Activated CD4-positive, alpha-beta T cell treated with anti-CD3 and anti-CD28 coated beads, Interleukin-2, amount 50 U/mL, for 16 hours (primary cell): ENCODE results near the gene HLX.

ENCODE experiments used
- DNase-seq: peaks from one replicate; pipeline ENCODE4 v3.0.0-alpha.2; 2020

Gene HLX, protein sequence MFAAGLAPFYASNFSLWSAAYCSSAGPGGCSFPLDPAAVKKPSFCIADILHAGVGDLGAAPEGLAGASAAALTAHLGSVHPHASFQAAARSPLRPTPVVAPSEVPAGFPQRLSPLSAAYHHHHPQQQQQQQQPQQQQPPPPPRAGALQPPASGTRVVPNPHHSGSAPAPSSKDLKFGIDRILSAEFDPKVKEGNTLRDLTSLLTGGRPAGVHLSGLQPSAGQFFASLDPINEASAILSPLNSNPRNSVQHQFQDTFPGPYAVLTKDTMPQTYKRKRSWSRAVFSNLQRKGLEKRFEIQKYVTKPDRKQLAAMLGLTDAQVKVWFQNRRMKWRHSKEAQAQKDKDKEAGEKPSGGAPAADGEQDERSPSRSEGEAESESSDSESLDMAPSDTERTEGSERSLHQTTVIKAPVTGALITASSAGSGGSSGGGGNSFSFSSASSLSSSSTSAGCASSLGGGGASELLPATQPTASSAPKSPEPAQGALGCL

GRCh38 chr1:220879076-220879508 lies at the start of gene HLX:
TSS of gene HLX (plus strand) at chr1:220879443. CDS start at chr1:220879858, 415 bp downstream.
- DNase-seq = peak; percentile 56

GRCh38 chr1:220833436-220833835 lies 45.8 kb upstream of the HLX start:
- DNase-seq = no peak

DNA sequence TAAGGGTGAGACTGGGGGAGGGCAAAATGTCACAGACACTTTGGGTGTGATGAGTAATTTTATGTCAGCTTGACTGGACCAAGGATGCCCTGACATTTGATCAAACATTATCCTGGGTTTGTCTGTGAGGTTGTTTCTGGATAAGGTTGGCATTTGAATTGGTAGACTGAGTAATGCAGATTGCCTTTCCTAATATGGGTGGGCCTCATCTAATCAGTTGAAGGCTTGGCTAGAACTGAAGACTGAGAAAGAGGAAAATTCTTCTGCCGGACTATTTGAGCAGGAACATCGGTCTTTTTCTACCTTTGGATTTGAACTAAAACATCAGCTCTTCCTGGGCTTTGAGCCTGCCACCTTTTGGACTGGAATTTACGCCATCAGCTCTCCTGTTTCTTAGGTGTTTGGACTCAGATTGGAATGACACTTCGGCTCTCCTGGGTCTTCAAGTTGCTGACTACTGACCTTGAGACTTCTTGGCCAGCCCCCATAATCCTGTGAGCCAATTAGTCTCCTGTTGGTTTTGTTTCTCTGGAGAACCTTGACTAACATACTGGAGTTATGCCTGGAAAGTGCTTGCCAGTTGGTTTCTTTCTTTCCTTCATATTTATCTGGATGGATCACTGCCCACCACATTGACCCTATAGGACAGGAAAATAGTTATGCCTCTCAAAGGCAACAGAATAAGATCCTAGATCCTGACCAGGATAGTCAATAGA lies 44.9 kb upstream of the HLX start:
- no peak for DNase-seq

GRCh38 chr1:220838578-220838977 lies 40.7 kb upstream of the HLX start:
- no peak for DNase-seq

- DNase-seq = no peak
Measured at GRCh38 chr1:220839474-220839873, 39.8 kb upstream of the HLX start.

DNA sequence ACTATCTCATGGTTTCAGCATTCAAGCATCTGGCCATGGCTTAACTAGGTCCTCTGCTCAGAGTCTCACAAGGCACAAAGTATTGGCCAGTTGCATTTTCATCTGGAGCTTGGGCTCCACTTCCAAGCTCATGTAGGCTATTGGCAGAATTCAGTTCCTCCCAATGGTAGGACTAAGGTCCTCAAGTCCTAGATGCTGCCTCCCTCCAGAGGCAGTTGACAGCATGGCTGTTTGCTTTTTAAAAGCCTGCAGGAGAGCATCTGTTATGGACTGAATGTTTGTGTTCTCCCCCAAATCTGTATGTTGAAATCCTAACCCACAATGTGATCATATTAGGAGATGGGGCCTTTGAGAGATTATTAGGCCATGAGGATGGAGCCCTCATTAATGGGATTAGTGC lies 38.0 kb upstream of the HLX start:
- no peak for DNase-seq

GRCh38 chr1:220843481-220844011 lies 35.7 kb upstream of the HLX start:
- DNase-seq = no peak

DNA sequence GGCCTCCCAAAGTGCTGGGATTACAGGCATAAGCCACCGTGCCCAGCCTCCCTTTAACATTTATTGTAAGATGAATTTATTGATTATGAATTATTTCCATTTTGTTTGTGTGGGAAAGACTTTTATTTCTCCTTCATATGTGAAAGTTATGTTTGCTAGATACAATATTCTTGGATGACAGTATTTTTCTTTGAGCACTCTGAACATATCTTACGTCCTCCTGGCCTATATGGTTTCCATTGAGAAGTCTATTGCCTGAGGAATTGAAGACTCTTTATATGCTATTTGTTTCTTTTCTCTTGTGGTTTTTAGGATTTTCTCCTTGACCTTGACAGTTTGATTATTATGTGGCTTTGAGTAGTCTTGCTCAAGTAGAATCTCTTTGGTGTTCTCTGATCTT lies 26.8 kb upstream of the HLX start:
- no peak for DNase-seq

- DNase-seq = no peak
Measured at GRCh38 chr1:220872296-220872695, 6.9 kb upstream of the HLX start.

- DNase-seq = no peak
Measured at GRCh38 chr1:220873087-220873486, 6.2 kb upstream of the HLX start.

GRCh38 chr1:220873868-220874655 lies 5.2 kb upstream of the HLX start:
- DNase-seq = peak; percentile 35

GRCh38 chr1:220875260-220875659 lies 4.0 kb upstream of the HLX start:
- DNase-seq = no peak

GRCh38 chr1:220876511-220877376 lies 2.5 kb upstream of the HLX start:
- DNase-seq = no peak

DNA sequence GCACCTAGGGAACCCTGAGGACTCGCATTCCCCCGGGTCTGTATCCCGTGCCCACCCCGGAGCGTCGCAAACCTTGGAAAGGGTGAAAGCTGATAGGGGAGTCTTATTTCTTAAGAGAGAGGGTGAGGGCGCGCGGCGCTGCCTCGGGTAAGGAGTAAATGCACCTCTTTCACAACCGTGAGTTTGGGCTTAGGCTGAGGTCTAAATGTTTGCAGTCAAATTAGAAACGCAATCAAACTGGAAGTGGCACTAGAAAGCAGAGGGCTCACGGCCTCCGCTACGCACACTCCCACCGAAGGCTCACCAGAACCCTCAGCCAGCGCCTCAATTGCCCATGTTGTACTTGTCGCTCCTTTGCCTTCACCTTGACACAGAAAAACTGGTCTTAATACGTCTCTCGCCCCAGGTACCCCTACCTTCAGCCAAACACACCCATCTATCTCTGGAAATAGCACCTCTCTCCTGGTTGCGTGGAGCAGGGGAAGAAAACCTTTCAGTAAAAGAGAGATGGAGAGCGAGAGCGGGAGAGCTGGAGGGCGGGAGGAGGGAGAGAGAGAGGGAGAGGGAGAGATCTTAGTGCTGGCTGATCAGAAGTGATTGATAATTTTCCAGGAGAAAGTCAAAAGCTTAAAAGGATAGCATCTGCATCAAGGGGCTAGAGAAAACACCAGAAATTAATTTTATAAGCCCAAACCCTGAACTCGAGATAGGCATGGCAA lies 1.7 kb upstream of the HLX start:
- no peak for DNase-seq

GRCh38 chr1:220878191-220879075 lies 810 bp upstream of the HLX start:
- peak; percentile 32 for DNase-seq

- DNase-seq = peak; percentile 7
Measured at GRCh38 chr1:220879509-220880361, 492 bp downstream of the HLX start.

DNA sequence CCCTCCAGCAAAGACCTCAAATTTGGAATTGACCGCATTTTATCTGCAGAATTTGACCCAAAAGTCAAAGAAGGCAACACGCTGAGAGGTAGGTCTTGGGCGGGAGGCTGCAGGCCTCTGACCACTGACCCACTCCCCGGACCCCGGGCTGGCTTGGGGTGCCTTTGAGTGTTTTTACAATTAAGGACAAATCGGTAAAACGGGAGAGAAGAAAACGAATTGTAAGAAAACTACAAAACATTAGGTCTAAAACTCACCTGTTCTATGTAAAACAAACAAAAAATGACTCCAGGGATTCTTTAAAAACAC lies 1.1 kb downstream of the HLX start:
- DNase-seq = no peak

DNA sequence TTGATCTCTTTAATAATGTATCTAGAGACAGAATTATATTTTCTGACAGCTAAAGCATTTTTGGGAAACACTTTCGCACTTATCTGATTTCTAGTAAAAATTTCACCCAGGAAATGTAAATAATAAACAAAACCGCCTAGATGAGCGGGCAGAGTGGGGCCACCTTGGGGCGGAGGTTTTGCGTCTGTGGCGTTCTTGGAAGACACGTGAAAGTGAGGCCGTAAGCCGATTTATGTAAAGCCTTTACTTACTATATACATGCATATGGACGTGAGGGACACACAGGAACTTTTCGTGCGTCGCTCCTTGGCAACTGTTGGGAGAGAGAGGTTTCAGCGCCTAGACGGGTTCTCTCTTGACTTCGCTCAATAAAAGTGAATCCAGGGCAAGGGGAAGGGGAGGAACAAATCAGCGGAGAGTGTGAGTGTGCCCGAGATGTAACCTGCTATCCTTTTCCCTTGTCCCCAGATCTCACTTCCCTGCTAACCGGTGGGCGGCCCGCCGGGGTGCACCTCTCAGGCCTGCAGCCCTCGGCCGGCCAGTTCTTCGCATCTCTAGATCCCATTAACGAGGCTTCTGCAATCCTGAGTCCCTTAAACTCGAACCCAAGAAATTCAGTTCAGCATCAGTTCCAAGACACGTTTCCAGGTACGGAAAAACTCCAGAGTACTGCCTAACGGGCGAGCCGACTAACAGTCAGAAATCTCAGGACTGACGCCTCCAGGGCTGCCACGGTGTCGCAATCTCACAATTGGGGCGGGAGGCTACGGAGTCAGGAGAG lies 1.7 kb downstream of the HLX start:
- DNase-seq = peak; percentile 42
